ENCODE measurements around the gene ASB5.

- TF ChIP-seq CTCF (IDR thresholded peaks at IDR 0.05) (no peak), POLR2A (IDR thresholded peaks at IDR 0.05) (peak; percentile 45)
Measured at GRCh38 chr4:176195184-176195978, 73.6 kb downstream of the ASB5 start, which contains the start of gene SPATA4.
